ENCODE results near the gene TAX1BP3.

DNA sequence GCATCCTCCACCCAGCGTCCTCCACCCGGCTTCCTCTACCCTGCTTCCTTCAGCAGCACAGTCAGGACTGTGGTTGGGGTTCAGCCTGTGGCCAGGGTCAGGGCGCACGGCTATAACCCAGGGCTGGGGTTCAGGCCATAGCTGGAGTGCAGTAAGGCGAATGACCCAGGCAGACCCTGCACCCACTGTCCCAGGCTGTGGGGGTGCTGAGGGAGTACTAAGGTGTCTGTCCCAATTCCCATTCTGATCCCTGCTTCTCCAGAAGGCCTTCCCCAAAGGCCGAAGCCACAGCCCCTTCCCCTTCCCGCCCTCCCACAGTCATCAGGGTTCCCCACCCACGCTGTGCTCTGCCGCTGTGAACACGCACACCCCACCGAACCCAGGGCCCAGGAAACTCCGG lies 12.7 kb upstream of the TAX1BP3 start:
- TF ChIP-seq POLR2A (IDR thresholded peaks at IDR 0.05) = no peak
- TF ChIP-seq, protein P1, sequence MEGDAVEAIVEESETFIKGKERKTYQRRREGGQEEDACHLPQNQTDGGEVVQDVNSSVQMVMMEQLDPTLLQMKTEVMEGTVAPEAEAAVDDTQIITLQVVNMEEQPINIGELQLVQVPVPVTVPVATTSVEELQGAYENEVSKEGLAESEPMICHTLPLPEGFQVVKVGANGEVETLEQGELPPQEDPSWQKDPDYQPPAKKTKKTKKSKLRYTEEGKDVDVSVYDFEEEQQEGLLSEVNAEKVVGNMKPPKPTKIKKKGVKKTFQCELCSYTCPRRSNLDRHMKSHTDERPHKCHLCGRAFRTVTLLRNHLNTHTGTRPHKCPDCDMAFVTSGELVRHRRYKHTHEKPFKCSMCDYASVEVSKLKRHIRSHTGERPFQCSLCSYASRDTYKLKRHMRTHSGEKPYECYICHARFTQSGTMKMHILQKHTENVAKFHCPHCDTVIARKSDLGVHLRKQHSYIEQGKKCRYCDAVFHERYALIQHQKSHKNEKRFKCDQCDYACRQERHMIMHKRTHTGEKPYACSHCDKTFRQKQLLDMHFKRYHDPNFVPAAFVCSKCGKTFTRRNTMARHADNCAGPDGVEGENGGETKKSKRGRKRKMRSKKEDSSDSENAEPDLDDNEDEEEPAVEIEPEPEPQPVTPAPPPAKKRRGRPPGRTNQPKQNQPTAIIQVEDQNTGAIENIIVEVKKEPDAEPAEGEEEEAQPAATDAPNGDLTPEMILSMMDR (IDR thresholded peaks at IDR 0.05) = no peak

Data from body of pancreas (tissue), 4 donors.